HEK293 (cell line): ENCODE results near the gene ARPC5L.

ENCODE experiments used
- CTCF ChIP-seq: fragments of 450-650 bp; formaldehyde crosslinking; IDR thresholded peaks from 2 replicates; pipeline ENCODE4 v1.5.1; 2016; ENCODE audit warnings: missing biosample characterization, missing genetic modification characterization
- GFI1B ChIP-seq: fragments of 450-650 bp; formaldehyde crosslinking; IDR thresholded peaks from 2 replicates; pipeline ENCODE4 v1.5.1; 2016; ENCODE audit warnings: missing biosample characterization, missing genetic modification characterization
- GLIS2 ChIP-seq: fragments of 450-650 bp; formaldehyde crosslinking; IDR thresholded peaks from 2 replicates; pipeline ENCODE4 v1.5.1; 2016; ENCODE audit warnings: missing biosample characterization, missing genetic modification characterization
- INSM2 ChIP-seq: fragments of 450-650 bp; formaldehyde crosslinking; IDR thresholded peaks from 2 replicates; pipeline ENCODE4 v1.5.1; 2016; ENCODE audit warnings: missing biosample characterization, missing genetic modification characterization
- KLF16 ChIP-seq: fragments of 450-650 bp; formaldehyde crosslinking; IDR thresholded peaks from 2 replicates; pipeline ENCODE4 v1.5.1; 2017; ENCODE audit warnings: missing biosample characterization, missing genetic modification characterization
- KLF17 ChIP-seq: fragments of 450-650 bp; formaldehyde crosslinking; IDR thresholded peaks from 2 replicates; pipeline ENCODE4 v1.5.1; 2016; ENCODE audit warnings: missing biosample characterization, missing genetic modification characterization
- MYNN ChIP-seq: fragments of 450-650 bp; formaldehyde crosslinking; IDR thresholded peaks from 2 replicates; pipeline ENCODE4 v1.5.1; 2016; ENCODE audit warnings: missing biosample characterization, missing genetic modification characterization, borderline replicate concordance
- PATZ1 ChIP-seq: fragments of 450-650 bp; formaldehyde crosslinking; IDR thresholded peaks from 2 replicates; pipeline ENCODE4 v1.5.1; 2016; ENCODE audit warnings: missing biosample characterization, missing genetic modification characterization
- ZBTB10 ChIP-seq: fragments of 450-650 bp; formaldehyde crosslinking; IDR thresholded peaks from 2 replicates; pipeline ENCODE4 v1.5.1; 2016; ENCODE audit warnings: missing biosample characterization, missing genetic modification characterization
- ZBTB20 ChIP-seq: fragments of 450-650 bp; formaldehyde crosslinking; IDR thresholded peaks from 2 replicates; pipeline ENCODE4 v1.5.1; 2016; ENCODE audit warnings: missing biosample characterization, missing genetic modification characterization
- ZBTB48 ChIP-seq: fragments of 450-650 bp; formaldehyde crosslinking; IDR thresholded peaks from 2 replicates; pipeline ENCODE4 v1.5.1; 2016; ENCODE audit warnings: missing biosample characterization, missing genetic modification characterization
- ZBTB7A ChIP-seq: fragments of 450-650 bp; formaldehyde crosslinking; IDR thresholded peaks from 2 replicates; pipeline ENCODE4 v1.5.1; 2016; ENCODE audit warnings: low read depth, missing biosample characterization, missing genetic modification characterization
- ZFHX2 ChIP-seq: fragments of 450-650 bp; formaldehyde crosslinking; conservative IDR thresholded peaks from 2 replicates; pipeline ENCODE4 v1.5.1; 2016; ENCODE audit warnings: missing biosample characterization, missing genetic modification characterization
- ZNF19 ChIP-seq: fragments of 450-650 bp; formaldehyde crosslinking; IDR thresholded peaks from 2 replicates; pipeline ENCODE4; 2016; ENCODE audit warnings: missing biosample characterization, missing genetic modification characterization, low read depth
- ZNF221 ChIP-seq: fragments of 450-650 bp; formaldehyde crosslinking; IDR thresholded peaks from 2 replicates; pipeline ENCODE4 v1.5.1; 2017; ENCODE audit warnings: missing biosample characterization, missing genetic modification characterization, borderline replicate concordance
- ZNF248 ChIP-seq: fragments of 450-650 bp; formaldehyde crosslinking; IDR thresholded peaks from 2 replicates; pipeline ENCODE4 v1.5.1; 2017; ENCODE audit warnings: missing biosample characterization, missing genetic modification characterization
- ZNF302 ChIP-seq: fragments of 450-650 bp; formaldehyde crosslinking; IDR thresholded peaks from 2 replicates; pipeline ENCODE4 v1.5.1; 2016; ENCODE audit warnings: missing biosample characterization, missing genetic modification characterization, low read depth
- ZNF335 ChIP-seq: fragments of 450-650 bp; formaldehyde crosslinking; conservative IDR thresholded peaks from 2 replicates; pipeline ENCODE4 v1.5.1; 2016; ENCODE audit warnings: missing biosample characterization, missing genetic modification characterization
- ZNF354C ChIP-seq: fragments of 450-650 bp; formaldehyde crosslinking; IDR thresholded peaks from 2 replicates; pipeline ENCODE4 v1.5.1; 2016; ENCODE audit warnings: missing biosample characterization, missing genetic modification characterization, low read depth, borderline replicate concordance
- ZNF366 ChIP-seq: fragments of 450-650 bp; formaldehyde crosslinking; conservative IDR thresholded peaks from 2 replicates; pipeline ENCODE4 v1.5.1; 2016; ENCODE audit warnings: missing biosample characterization, missing genetic modification characterization
- ZNF391 ChIP-seq: fragments of 450-650 bp; formaldehyde crosslinking; IDR thresholded peaks from 2 replicates; pipeline ENCODE4 v1.5.1; 2016; ENCODE audit warnings: low read depth, missing biosample characterization, missing genetic modification characterization, borderline replicate concordance
- ZNF433 ChIP-seq: fragments of 450-650 bp; formaldehyde crosslinking; IDR thresholded peaks from 2 replicates; pipeline ENCODE4 v1.5.1; 2016; ENCODE audit warnings: missing biosample characterization, missing genetic modification characterization, low read depth
- ZNF449 ChIP-seq: fragments of 450-650 bp; formaldehyde crosslinking; IDR thresholded peaks from 2 replicates; pipeline ENCODE4 v1.5.1; 2017; ENCODE audit warnings: missing biosample characterization, mild to moderate bottlenecking, missing genetic modification characterization, moderate library complexity
- ZNF513 ChIP-seq: fragments of 450-650 bp; IDR thresholded peaks from 2 replicates; pipeline ENCODE4 v1.5.1; 2018; ENCODE audit warnings: missing biosample characterization, missing genetic modification characterization
- ZNF514 ChIP-seq: fragments of 450-650 bp; formaldehyde crosslinking; IDR thresholded peaks from 2 replicates; pipeline ENCODE4 v1.5.1; 2016; ENCODE audit warnings: missing biosample characterization, missing genetic modification characterization
- ZNF658 ChIP-seq: fragments of 450-650 bp; formaldehyde crosslinking; IDR thresholded peaks from 2 replicates; pipeline ENCODE4; 2016; ENCODE audit warnings: missing biosample characterization, missing genetic modification characterization
- ZNF791 ChIP-seq: fragments of 450-650 bp; formaldehyde crosslinking; IDR thresholded peaks from 2 replicates; pipeline ENCODE4 v1.5.1; 2016; ENCODE audit warnings: missing biosample characterization, missing genetic modification characterization
- ZNF843 ChIP-seq: fragments of 450-650 bp; formaldehyde crosslinking; IDR thresholded peaks from 2 replicates; pipeline ENCODE4 v1.5.1; 2016; ENCODE audit warnings: missing biosample characterization, missing genetic modification characterization
- ZSCAN16 ChIP-seq: fragments of 450-650 bp; formaldehyde crosslinking; IDR thresholded peaks from 2 replicates; pipeline ENCODE4 v1.5.1; 2016; ENCODE audit warnings: missing biosample characterization, missing genetic modification characterization

The ARPC5L gene

GRCh38 chr9:124835026-124835557 lies 26.8 kb upstream of the ARPC5L start (continued):
- TF ChIP-seq ZNF449 (tag by site-specific recombination) (no peak), GFI1B (tag by site-specific recombination) (no peak), KLF17 (no peak), ZNF335 (tag by site-specific recombination) (no peak), ZNF513 (tag by site-specific recombination) (no peak), ZBTB48 (no peak), ZFHX2 (tag by site-specific recombination) (peak; percentile 42), ZNF391 (no peak), ZBTB7A (tag by site-specific recombination) (no peak), ZNF354C (tag by site-specific recombination) (no peak), ZNF791 (no peak), ZNF658 (no peak), ZNF19 (tag by site-specific recombination) (no peak), MYNN (no peak), ZNF221 (no peak), PATZ1 (tag by site-specific recombination) (no peak), KLF16 (no peak), ZSCAN16 (no peak), CTCF (no peak), ZNF302 (tag by site-specific recombination) (no peak), ZNF433 (tag by site-specific recombination) (no peak), GLIS2 (tag by site-specific recombination) (peak; percentile 37; the same call in 1 of the 2 replicates), ZNF514 (no peak), ZBTB10 (tag by site-specific recombination) (no peak), ZNF248 (tag by site-specific recombination) (no peak), ZNF843 (no peak), ZNF366 (tag by site-specific recombination) (no peak), INSM2 (tag by site-specific recombination) (no peak), ZBTB20 (tag by site-specific recombination) (peak; percentile 35; the same call in 1 of the 2 replicates)
